ENCODE data around the gene CCL7.

CCL7 gene

GRCh38 chr17:34301986-34302385 lies 32.0 kb downstream of the CCL7 start:
- Mint-ChIP-seq H3K4me3 (no peak overlapping the region), H3K36me3 (ENCODE audit: insufficient read depth) (no peaks in the 10 kb centered on the region), H3K27ac (ENCODE audit: low read depth) (no peak overlapping the region), H3K9me3 (no peaks in the 10 kb centered on the region), H3K27me3 (peaks cover 47% of the 10 kb centered on the region), H3K4me1 (no peaks in the 10 kb centered on the region)
- ATAC-seq (replicated peaks; ENCODE audit: extremely low read depth, poor library complexity, severe bottlenecking): no peak
- no peak for DNase-seq (ENCODE audit: low spot score in 2 of 2)

DNA sequence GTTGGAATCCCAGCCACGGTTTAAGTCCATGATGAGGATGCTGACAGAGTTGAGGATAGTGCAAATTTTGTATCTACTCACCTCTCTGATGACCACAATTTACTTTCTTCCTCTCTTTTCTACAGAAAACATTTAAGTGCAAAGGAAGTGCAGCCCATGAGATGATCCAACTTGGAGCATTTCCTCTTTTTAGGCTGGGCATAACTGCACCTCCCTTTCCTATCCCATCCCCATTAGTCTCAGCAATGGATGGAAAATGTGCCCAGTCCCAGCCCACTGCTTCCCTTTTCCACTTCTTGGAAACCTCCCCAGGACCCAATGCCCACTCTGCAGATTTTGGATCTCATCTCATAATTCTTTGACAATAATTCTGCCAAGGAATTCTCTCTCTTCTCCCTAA lies 32.6 kb downstream of the CCL7 start:
- ATAC-seq (replicated peaks; ENCODE audit: extremely low read depth, poor library complexity, severe bottlenecking) (no peak), DNase-seq (ENCODE audit: low spot score in 2 of 2) (no peak)
- Mint-ChIP-seq H3K9me3 (no peaks in the 10 kb centered on the region), H3K4me3 (no peak overlapping the region), H3K36me3 (ENCODE audit: insufficient read depth) (no peaks in the 10 kb centered on the region), H3K27ac (ENCODE audit: low read depth) (no peak overlapping the region), H3K4me1 (no peaks in the 10 kb centered on the region), H3K27me3 (peaks cover 53% of the 10 kb centered on the region)

DNA sequence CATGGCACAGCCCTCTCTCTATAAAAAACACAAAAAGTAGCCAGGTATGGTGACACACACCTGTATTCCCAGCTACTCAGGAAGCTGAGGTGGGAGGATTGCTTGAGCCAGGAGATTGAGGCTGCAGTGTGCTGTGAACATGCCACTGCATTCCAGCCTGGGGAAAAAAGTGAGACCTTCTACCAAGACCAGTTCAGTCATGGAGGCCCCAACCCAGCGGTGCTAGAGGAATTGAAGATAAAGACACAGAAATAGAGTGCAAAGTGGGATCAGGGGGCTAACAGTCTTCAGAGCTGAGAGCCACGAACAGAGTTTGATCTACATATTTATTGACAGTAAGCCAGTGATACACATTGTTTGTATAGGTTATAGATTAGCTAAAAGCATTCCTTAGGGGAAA lies 33.6 kb downstream of the CCL7 start:
- no peaks in the 10 kb centered on the region for H3K36me3 Mint-ChIP-seq (ENCODE audit: insufficient read depth)
- no peak for DNase-seq (ENCODE audit: low spot score in 2 of 2)

DNA sequence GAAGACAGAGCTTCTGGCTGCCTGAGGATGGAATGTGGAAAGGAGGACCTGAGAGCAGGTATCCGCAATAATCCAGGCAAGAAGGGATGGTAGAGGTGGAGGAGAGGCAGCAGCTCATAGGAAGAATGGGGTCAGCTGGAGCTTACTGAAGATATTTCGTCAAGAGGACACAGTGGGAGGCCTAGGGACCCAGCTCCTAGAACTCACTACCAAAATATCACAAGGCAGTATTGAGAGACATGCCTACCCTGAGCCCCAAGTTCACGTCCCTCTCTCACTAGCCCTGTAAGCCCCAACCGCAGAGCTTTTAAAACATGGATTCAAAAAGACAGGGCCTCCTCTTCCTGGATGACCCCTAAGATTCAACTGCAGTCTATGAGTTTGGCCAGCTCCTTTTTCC lies 35.0 kb downstream of the CCL7 start:
- no peaks in the 10 kb centered on the region for H3K4me1 Mint-ChIP-seq
- H3K4me3 Mint-ChIP-seq: no peak overlapping the region
- H3K9me3 Mint-ChIP-seq: no peaks in the 10 kb centered on the region
- no peak overlapping the region for H3K27ac Mint-ChIP-seq (ENCODE audit: low read depth)
- DNase-seq (ENCODE audit: low spot score in 2 of 2) (no peak), ATAC-seq (replicated peaks; ENCODE audit: extremely low read depth, poor library complexity, severe bottlenecking) (no peak)
- H3K27me3 Mint-ChIP-seq: peaks cover 48% of the 10 kb centered on the region
- no peaks in the 10 kb centered on the region for H3K36me3 Mint-ChIP-seq (ENCODE audit: insufficient read depth)

More for the DNA sequence above, 33.6 kb downstream of the CCL7 start:
- Mint-ChIP-seq H3K4me1 (no peaks in the 10 kb centered on the region), H3K4me3 (no peak overlapping the region), H3K27me3 (peaks cover 51% of the 10 kb centered on the region), H3K9me3 (no peaks in the 10 kb centered on the region), H3K27ac (ENCODE audit: low read depth) (no peak overlapping the region)
- ATAC-seq (replicated peaks; ENCODE audit: extremely low read depth, poor library complexity, severe bottlenecking): no peak

GRCh38 chr17:34305606-34306005 lies 35.6 kb downstream of the CCL7 start:
- Mint-ChIP-seq H3K27ac (ENCODE audit: low read depth) (no peak overlapping the region), H3K4me3 (no peak overlapping the region), H3K4me1 (no peaks in the 10 kb centered on the region), H3K9me3 (no peaks in the 10 kb centered on the region), H3K27me3 (peaks cover 46% of the 10 kb centered on the region), H3K36me3 (ENCODE audit: insufficient read depth) (no peaks in the 10 kb centered on the region)
- ATAC-seq (replicated peaks; ENCODE audit: extremely low read depth, poor library complexity, severe bottlenecking) (no peak), DNase-seq (ENCODE audit: low spot score in 2 of 2) (no peak)

GRCh38 chr17:34306466-34306865 lies 36.4 kb downstream of the CCL7 start:
- no peaks in the 10 kb centered on the region for H3K4me1 Mint-ChIP-seq
- no peaks in the 10 kb centered on the region for H3K9me3 Mint-ChIP-seq

GRCh38 chr17:34307110-34307509 lies 37.1 kb downstream of the CCL7 start:
- H3K9me3 Mint-ChIP-seq: no peaks in the 10 kb centered on the region
- no peaks in the 10 kb centered on the region for H3K4me1 Mint-ChIP-seq
- H3K36me3 Mint-ChIP-seq (ENCODE audit: insufficient read depth): no peaks in the 10 kb centered on the region
- DNase-seq (ENCODE audit: low spot score in 2 of 2): no peak
- ATAC-seq (replicated peaks; ENCODE audit: extremely low read depth, poor library complexity, severe bottlenecking): no peak
- H3K27me3 Mint-ChIP-seq: peaks cover 33% of the 10 kb centered on the region
- H3K27ac Mint-ChIP-seq (ENCODE audit: low read depth): no peak overlapping the region
- no peak overlapping the region for H3K4me3 Mint-ChIP-seq

More at GRCh38 chr17:34306466-34306865, 36.4 kb downstream of the CCL7 start:
- DNase-seq (ENCODE audit: low spot score in 2 of 2) (no peak), ATAC-seq (replicated peaks; ENCODE audit: extremely low read depth, poor library complexity, severe bottlenecking) (no peak)
- H3K36me3 Mint-ChIP-seq (ENCODE audit: insufficient read depth): no peaks in the 10 kb centered on the region
- H3K27ac Mint-ChIP-seq (ENCODE audit: low read depth): no peak overlapping the region
- peaks cover 38% of the 10 kb centered on the region for H3K27me3 Mint-ChIP-seq
- H3K4me3 Mint-ChIP-seq: no peak overlapping the region

DNA sequence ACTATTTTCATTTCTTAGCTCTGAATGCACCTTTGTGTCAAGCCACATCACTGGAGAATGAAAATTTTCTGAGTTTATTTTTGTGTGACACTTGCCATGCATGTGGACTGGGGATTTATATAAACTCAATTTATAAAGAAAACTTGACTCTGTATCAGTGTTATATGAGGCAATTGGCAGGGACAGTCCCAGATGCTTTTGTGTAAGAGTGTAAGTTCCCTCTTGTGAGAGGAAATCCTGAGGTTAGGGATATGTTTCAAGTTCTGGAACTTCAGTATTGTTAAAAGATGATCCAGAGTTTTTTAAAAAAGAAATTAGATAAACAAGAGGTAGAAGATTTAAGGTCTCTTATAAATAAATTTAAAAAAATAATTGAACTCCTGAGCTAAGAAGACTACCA lies 38.4 kb downstream of the CCL7 start:
- H3K36me3 Mint-ChIP-seq (ENCODE audit: insufficient read depth): no peaks in the 10 kb centered on the region
- H3K27me3 Mint-ChIP-seq: peaks cover 44% of the 10 kb centered on the region
- no peak overlapping the region for H3K27ac Mint-ChIP-seq (ENCODE audit: low read depth)
- no peak for ATAC-seq (replicated peaks; ENCODE audit: extremely low read depth, poor library complexity, severe bottlenecking)
- no peak for DNase-seq (ENCODE audit: low spot score in 2 of 2)
- no peaks in the 10 kb centered on the region for H3K9me3 Mint-ChIP-seq
- H3K4me3 Mint-ChIP-seq: no peak overlapping the region
- no peaks in the 10 kb centered on the region for H3K4me1 Mint-ChIP-seq

- Mint-ChIP-seq H3K4me1 (no peaks in the 10 kb centered on the region), H3K9me3 (no peaks in the 10 kb centered on the region), H3K36me3 (ENCODE audit: insufficient read depth) (no peaks in the 10 kb centered on the region), H3K4me3 (no peak overlapping the region), H3K27me3 (peaks cover 71% of the 10 kb centered on the region), H3K27ac (ENCODE audit: low read depth) (no peak overlapping the region)
- no peak for ATAC-seq (replicated peaks; ENCODE audit: extremely low read depth, poor library complexity, severe bottlenecking)
- DNase-seq (ENCODE audit: low spot score in 2 of 2): no peak
Measured at GRCh38 chr17:34311291-34311690, 41.3 kb downstream of the CCL7 start.

DNA sequence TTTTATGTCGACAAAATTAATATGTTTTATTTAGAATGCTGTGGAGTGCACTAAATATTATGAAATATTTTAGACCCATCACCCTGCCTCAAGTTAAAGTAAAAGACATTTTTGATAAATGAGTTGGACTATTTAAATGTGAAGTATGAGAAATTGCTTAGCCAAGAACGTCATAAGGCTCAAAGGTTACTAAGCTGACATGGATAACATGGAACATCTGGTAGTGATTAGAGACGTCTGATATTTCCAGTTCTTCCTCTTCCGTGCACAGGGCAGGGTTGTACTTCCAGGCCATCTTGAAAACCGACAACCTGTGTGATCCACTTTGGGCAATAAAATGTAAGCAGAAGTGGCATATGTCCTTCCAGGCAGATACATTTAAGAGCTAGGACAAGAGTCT lies 42.1 kb downstream of the CCL7 start:
- ATAC-seq (replicated peaks; ENCODE audit: extremely low read depth, poor library complexity, severe bottlenecking): no peak
- no peaks in the 10 kb centered on the region for H3K9me3 Mint-ChIP-seq
- H3K4me3 Mint-ChIP-seq: no peak overlapping the region
- H3K36me3 Mint-ChIP-seq (ENCODE audit: insufficient read depth): no peaks in the 10 kb centered on the region
- H3K27ac Mint-ChIP-seq (ENCODE audit: low read depth): no peak overlapping the region
- peaks cover 71% of the 10 kb centered on the region for H3K27me3 Mint-ChIP-seq
- H3K4me1 Mint-ChIP-seq: no peaks in the 10 kb centered on the region
- no peak for DNase-seq (ENCODE audit: low spot score in 2 of 2)

DNA sequence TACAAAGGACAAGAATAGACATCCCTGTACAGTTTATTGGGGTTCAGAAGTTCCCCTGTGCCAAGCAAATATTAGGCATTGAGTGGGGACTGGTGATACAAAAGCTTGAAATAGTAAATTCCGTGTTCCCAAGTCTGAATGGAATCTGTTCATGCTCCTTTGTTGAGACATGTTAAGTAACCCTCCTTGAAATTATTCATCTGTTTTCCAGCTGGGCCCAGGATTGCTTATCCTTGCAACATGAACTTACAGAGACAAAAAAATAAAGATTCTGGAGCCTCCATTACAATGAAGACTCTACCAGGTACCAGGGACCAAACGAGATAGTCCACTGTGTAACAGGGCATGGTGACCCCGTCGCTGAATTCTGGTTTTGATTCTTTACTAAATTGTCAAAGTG lies 43.1 kb downstream of the CCL7 start:
- ATAC-seq (replicated peaks; ENCODE audit: extremely low read depth, poor library complexity, severe bottlenecking): no peak
- H3K27ac Mint-ChIP-seq (ENCODE audit: low read depth): no peak overlapping the region

DNA sequence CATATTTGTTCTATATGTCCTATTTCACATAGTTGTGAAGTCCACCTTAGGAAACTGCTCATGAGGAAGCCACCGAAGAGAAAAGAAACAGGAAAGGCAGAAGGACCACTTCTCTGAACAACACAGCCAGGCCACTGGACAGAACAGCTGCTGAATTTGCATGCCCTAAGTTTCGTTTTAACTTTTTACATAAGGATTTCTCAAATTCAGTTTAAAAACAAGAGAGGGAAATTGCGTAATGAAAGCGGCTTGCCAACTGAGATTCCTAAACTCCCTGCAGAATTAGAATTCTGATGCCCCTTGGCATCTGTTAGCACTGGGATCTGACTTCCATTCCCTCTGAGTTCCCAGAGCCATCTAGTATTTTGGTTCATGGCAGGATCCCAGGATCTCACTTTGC lies 44.3 kb downstream of the CCL7 start:
- DNase-seq (ENCODE audit: low spot score in 2 of 2) (no peak), ATAC-seq (replicated peaks; ENCODE audit: extremely low read depth, poor library complexity, severe bottlenecking) (no peak)
- Mint-ChIP-seq H3K9me3 (no peaks in the 10 kb centered on the region), H3K4me1 (no peaks in the 10 kb centered on the region), H3K27me3 (peaks cover 71% of the 10 kb centered on the region), H3K4me3 (no peak overlapping the region), H3K36me3 (ENCODE audit: insufficient read depth) (no peaks in the 10 kb centered on the region), H3K27ac (ENCODE audit: low read depth) (no peak overlapping the region)

More for the DNA sequence above, 43.1 kb downstream of the CCL7 start:
- no peak for DNase-seq (ENCODE audit: low spot score in 2 of 2)
- H3K4me3 Mint-ChIP-seq: no peak overlapping the region
- no peaks in the 10 kb centered on the region for H3K36me3 Mint-ChIP-seq (ENCODE audit: insufficient read depth)
- no peaks in the 10 kb centered on the region for H3K4me1 Mint-ChIP-seq
- H3K9me3 Mint-ChIP-seq: no peaks in the 10 kb centered on the region
- H3K27me3 Mint-ChIP-seq: peaks cover 72% of the 10 kb centered on the region

DNA sequence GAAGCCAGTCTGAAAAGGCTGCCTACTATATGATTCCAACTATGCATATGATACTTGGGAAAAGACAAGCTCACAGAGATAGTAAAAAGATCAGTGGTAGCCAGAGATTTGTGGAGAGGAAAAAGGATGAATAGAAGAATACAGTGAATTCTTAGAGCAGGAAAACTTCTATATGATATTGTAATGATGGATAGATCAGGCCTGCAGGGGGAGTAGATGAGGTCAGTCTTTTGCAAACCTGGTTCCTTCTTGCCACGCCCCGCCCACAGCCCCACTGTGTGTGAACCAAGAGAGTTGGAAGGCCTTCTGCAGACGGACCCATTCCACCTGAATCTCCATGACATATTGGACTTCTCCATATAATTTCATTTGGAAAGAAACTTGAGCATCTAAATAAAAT lies 48.5 kb downstream of the CCL7 start:
- Mint-ChIP-seq H3K9me3 (no peaks in the 10 kb centered on the region), H3K4me3 (no peak overlapping the region), H3K27ac (ENCODE audit: low read depth) (no peak overlapping the region), H3K36me3 (ENCODE audit: insufficient read depth) (no peaks in the 10 kb centered on the region), H3K27me3 (peaks cover 64% of the 10 kb centered on the region), H3K4me1 (no peaks in the 10 kb centered on the region)
- ATAC-seq (replicated peaks; ENCODE audit: extremely low read depth, poor library complexity, severe bottlenecking) (no peak), DNase-seq (ENCODE audit: low spot score in 2 of 2) (no peak)

DNA sequence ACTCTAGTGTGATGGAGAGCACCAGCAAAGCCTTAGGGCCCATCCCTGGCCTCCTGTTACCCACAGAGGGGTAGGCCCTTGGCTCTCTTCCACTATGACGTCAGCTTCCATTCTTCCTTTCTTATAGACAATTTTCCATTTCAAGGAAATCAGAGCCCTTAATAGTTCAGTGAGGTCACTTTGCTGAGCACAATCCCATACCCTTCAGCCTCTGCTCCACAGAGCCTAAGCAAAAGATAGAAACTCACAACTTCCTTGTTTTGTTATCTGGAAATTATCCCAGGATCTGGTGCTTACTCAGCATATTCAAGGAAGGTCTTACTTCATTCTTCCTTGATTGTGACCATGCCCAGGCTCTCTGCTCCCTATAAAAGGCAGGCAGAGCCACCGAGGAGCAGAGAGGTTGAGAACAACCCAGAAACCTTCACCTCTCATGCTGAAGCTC lies 49.0 kb downstream of the CCL7 start, which contains the start of gene CCL8:
Gene CCL8, plus strand, starts transcription at position 397 of the 445 bp plus-strand sequence. CDS start 67 bp downstream, outside the sequence.
- H3K9me3 Mint-ChIP-seq: no peaks in the 10 kb centered on the region
- H3K4me1 Mint-ChIP-seq: no peaks in the 10 kb centered on the region
- H3K4me3 Mint-ChIP-seq: no peak within 1 kb of the TSS
- ATAC-seq (replicated peaks; ENCODE audit: extremely low read depth, poor library complexity, severe bottlenecking): no peak
- no peaks in the 10 kb centered on the region for H3K36me3 Mint-ChIP-seq (ENCODE audit: insufficient read depth)
- H3K27ac Mint-ChIP-seq (ENCODE audit: low read depth): no peak within 1 kb of the TSS
- peaks cover 62% of the 10 kb centered on the region for H3K27me3 Mint-ChIP-seq
- DNase-seq (ENCODE audit: low spot score in 2 of 2): no peak
